Endodermal cell (in vitro differentiated cells): ENCODE data around the gene WDR27. TPM values are rescaled to one million over a fixed set of nuclear protein-coding genes. Genes with fewer than 3 reads are reported as not detected.

ENCODE experiments used
- DNase-seq: peaks from one replicate; pipeline ENCODE4 v3.0.0-alpha.2; 2017
- H3K27ac ChIP-seq: 2 replicates; pipeline ENCODE4 v1.5.1; 2013; ENCODE audit warnings: mild to moderate bottlenecking, low read depth, low read length, moderate library complexity
- H3K27me3 ChIP-seq: 2 replicates; pipeline ENCODE4 v1.6.1; 2013; ENCODE audit warnings: mild to moderate bottlenecking, low read length, moderate library complexity; ENCODE audit not compliant: insufficient read depth, control insufficient read depth, poor library complexity, severe bottlenecking
- H3K36me3 ChIP-seq: 2 replicates; pipeline ENCODE4 v1.7.0; 2013; ENCODE audit warnings: mild to moderate bottlenecking, low read length, moderate library complexity; ENCODE audit not compliant: control insufficient read depth, insufficient read depth
- H3K4me1 ChIP-seq: one replicate; pipeline ENCODE4 v1.7.0; 2013; ENCODE audit warnings: low read length; ENCODE audit not compliant: control insufficient read depth, insufficient read depth
- H3K4me3 ChIP-seq: 2 replicates; pipeline ENCODE4 v1.5.1; 2013; ENCODE audit warnings: mild to moderate bottlenecking, low read length, moderate library complexity
- H3K9ac ChIP-seq: 2 replicates; pipeline ENCODE4 v1.6.1; 2013; ENCODE audit warnings: mild to moderate bottlenecking, low read length, moderate library complexity; ENCODE audit not compliant: poor library complexity, severe bottlenecking; ENCODE audit errors: extremely low read depth
- H3K9me3 ChIP-seq: 2 replicates; pipeline ENCODE4 v1.6.1; 2013; ENCODE audit warnings: mild to moderate bottlenecking, low read length, moderate library complexity; ENCODE audit not compliant: control insufficient read depth
- H3K27ac Mint-ChIP-seq: 2 replicates; pipeline ENCODE4 v1.8.0; 2020; ENCODE audit warnings: mixed read lengths
- H3K27me3 Mint-ChIP-seq: 2 replicates; pipeline ENCODE4 v1.8.0; 2021; ENCODE audit warnings: mild to moderate bottlenecking, mixed read lengths; ENCODE audit not compliant: insufficient read depth
- H3K36me3 Mint-ChIP-seq: 2 replicates; pipeline ENCODE4 v1.8.0; 2020; ENCODE audit warnings: low read depth, mixed read lengths
- H3K4me1 Mint-ChIP-seq: 2 replicates; pipeline ENCODE4 v1.8.0; 2020; ENCODE audit warnings: mixed read lengths
- H3K4me3 Mint-ChIP-seq: 2 replicates; pipeline ENCODE4 v1.8.0; 2020; ENCODE audit warnings: mild to moderate bottlenecking, moderate library complexity, mixed read lengths
- H3K9me3 Mint-ChIP-seq: 2 replicates; pipeline ENCODE4 v1.8.0; 2020; ENCODE audit warnings: mild to moderate bottlenecking, mixed read lengths
- WGBS, 2 experiments: methylation state at CpG; one replicate each; pipeline versions ENCODE4 v1.1.5 to v1.1.7; 2013; ENCODE audit warnings: missing lambda C conversion rate in 2 of 2, mixed read lengths in 1 of 2; ENCODE audit not compliant: insufficient coverage in 1 of 2, insufficient read length in 1 of 2; 5-methylcytosine and 5-hydroxymethylcytosine counted together
- total RNA-seq, 2 donors: library from RNA; stranded (reverse); fragmentation: NEBNext Ultra II Directional in 1 of 2; extraction: Animal tissue kit (Norgen Biotek cat#: 25700) in 1 of 2; gene quantifications; 2 replicates in 1 of 2; 3 replicates in 1 of 2; pipeline ENCODE4 v1.2.1, GENCODE V29; 2021
- TF ChIP-seq, protein P1 (sequence below): fragments of 200-600 bp; sonication (generic); conservative IDR thresholded peaks from 2 replicates; pipeline ENCODE4 v1.5.0; 2021; ENCODE audit warnings: antibody characterized with exemption, mild to moderate bottlenecking

WDR27 gene
- total RNA-seq, 2 donors from 2014 or later: 94.4 to 110 TPM

DNA sequence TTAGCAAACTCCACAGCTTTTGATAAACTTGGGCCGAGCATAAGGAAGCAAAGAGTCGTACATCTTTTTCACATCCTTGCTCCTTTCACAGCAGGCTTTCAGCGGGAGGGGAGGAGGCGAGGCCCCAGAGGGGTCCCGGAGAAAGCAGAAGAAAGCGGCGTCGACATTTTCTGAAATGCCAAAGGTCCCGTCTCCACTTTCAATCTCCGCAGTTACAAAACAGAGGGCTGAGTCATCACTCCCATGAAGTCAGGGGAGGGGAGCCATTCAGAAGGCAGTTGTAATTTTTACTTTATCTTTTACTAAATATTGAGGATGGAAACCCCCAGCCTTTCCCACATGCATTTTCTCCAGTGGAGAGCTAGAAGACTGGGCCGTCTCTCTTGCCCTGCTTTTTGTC is 274.0 kb downstream of the WDR27 start:
- WGBS, 2 experiments: 26 to 47% methylated on average over 7 to 11 of the region's 11 CpGs
- Mint-ChIP-seq H3K9me3 (peaks cover 63% of the 10 kb centered on the region), H3K36me3 (peaks cover 23% of the 10 kb centered on the region), H3K27ac (no peak overlapping the region), H3K4me3 (no peak overlapping the region), H3K27me3 (peaks cover 4% of the 10 kb centered on the region), H3K4me1 (peaks cover 3% of the 10 kb centered on the region)
- TF ChIP-seq, protein P1, sequence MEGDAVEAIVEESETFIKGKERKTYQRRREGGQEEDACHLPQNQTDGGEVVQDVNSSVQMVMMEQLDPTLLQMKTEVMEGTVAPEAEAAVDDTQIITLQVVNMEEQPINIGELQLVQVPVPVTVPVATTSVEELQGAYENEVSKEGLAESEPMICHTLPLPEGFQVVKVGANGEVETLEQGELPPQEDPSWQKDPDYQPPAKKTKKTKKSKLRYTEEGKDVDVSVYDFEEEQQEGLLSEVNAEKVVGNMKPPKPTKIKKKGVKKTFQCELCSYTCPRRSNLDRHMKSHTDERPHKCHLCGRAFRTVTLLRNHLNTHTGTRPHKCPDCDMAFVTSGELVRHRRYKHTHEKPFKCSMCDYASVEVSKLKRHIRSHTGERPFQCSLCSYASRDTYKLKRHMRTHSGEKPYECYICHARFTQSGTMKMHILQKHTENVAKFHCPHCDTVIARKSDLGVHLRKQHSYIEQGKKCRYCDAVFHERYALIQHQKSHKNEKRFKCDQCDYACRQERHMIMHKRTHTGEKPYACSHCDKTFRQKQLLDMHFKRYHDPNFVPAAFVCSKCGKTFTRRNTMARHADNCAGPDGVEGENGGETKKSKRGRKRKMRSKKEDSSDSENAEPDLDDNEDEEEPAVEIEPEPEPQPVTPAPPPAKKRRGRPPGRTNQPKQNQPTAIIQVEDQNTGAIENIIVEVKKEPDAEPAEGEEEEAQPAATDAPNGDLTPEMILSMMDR: no peak
- Histone ChIP-seq H3K9me3 (peaks cover 34% of the 10 kb centered on the region), H3K4me1 (no peaks in the 10 kb centered on the region), H3K4me3 (no peak overlapping the region), H3K9ac (no peak overlapping the region), H3K27me3 (no peaks in the 10 kb centered on the region), H3K36me3 (no peaks in the 10 kb centered on the region), H3K27ac (peak overlapping the region; percentile 88)
- no peak for DNase-seq

DNA sequence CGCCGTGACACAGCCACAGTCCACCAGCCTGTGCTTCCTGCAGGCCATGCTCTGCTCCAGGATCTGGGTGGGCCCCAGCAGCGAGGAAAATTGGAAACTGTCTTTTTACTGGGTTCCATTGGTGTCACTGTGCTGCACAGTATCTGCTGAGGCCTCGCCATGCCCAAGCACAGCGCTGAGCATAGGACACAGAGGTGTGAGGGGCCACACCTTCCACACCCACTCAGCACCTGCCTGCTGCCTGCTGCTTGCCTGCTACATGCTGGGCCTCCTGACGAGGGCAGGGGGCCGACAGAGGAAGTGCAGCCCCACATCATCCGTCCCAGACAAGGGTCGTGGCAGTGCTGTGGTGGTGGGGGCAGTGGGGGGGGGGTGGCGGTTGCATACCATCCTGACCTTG is 275.2 kb downstream of the WDR27 start:
- H3K27ac Mint-ChIP-seq: no peak overlapping the region
- H3K27me3 Mint-ChIP-seq: peaks cover 4% of the 10 kb centered on the region

GRCh38 chr6:169425628-169426370 is 276.0 kb downstream of the WDR27 start:
- TF ChIP-seq, protein P1: no peak
- DNase-seq: no peak
- no peak overlapping the region for H3K27ac ChIP-seq
- no peak overlapping the region for H3K9ac ChIP-seq
- no peak overlapping the region for H3K27ac Mint-ChIP-seq
- H3K9me3 ChIP-seq: peaks cover 18% of the 10 kb centered on the region
- no peak overlapping the region for H3K4me3 ChIP-seq
- H3K9me3 Mint-ChIP-seq: peaks cover 43% of the 10 kb centered on the region
- peaks cover 4% of the 10 kb centered on the region for H3K27me3 Mint-ChIP-seq
- no peak overlapping the region for H3K4me3 Mint-ChIP-seq
- no peaks in the 10 kb centered on the region for H3K4me1 ChIP-seq
- H3K36me3 ChIP-seq: no peaks in the 10 kb centered on the region
- H3K27me3 ChIP-seq: no peaks in the 10 kb centered on the region
- H3K36me3 Mint-ChIP-seq: peaks cover 21% of the 10 kb centered on the region
- WGBS, 2 experiments: 88 to 96% methylated on average over 5 to 22 of the region's 31 CpGs
- H3K4me1 Mint-ChIP-seq: peaks cover 4% of the 10 kb centered on the region

More for the DNA sequence above, 275.2 kb downstream of the WDR27 start:
- Histone ChIP-seq H3K27ac (no peak overlapping the region), H3K4me3 (no peak overlapping the region), H3K27me3 (no peaks in the 10 kb centered on the region), H3K9me3 (peaks cover 26% of the 10 kb centered on the region), H3K9ac (no peak overlapping the region), H3K4me1 (no peaks in the 10 kb centered on the region), H3K36me3 (no peaks in the 10 kb centered on the region)
- WGBS, 2 experiments: 90 to 100% methylated on average over 3 to 9 of the region's 10 CpGs
- Mint-ChIP-seq H3K9me3 (peaks cover 51% of the 10 kb centered on the region), H3K4me1 (peaks cover 3% of the 10 kb centered on the region), H3K36me3 (peaks cover 20% of the 10 kb centered on the region), H3K4me3 (no peak overlapping the region)
- no peak for DNase-seq
- TF ChIP-seq, protein P1: no peak
